H1 (cell line): ENCODE measurements around the gene MICU1. TPM values are rescaled to one million over a fixed set of nuclear protein-coding genes. Genes with fewer than 3 reads are reported as not detected.

Source experiments
- CTCF ChIA-PET: fragments of 300-600 bp; sonication (Branson Sonifier 250); formaldehyde crosslinking; loops from one replicate; lab custom pipeline; 2021; ENCODE audit not compliant: partially characterized antibody; lab: Charles Lee
- POLR2A ChIA-PET: fragments of 300-600 bp; sonication (Branson Sonifier 250); formaldehyde crosslinking; loops from one replicate; lab custom pipeline; 2021; ENCODE audit warnings: inconsistent platforms; ENCODE audit not compliant: partially characterized antibody; lab: Charles Lee
- DNase-seq, 2 experiments: peaks; one replicate each; pipeline versions ENCODE4 v3.0.0 to v3.0.0-alpha.2; 2010 to 2022; ENCODE audit warnings: low spot score in 2 of 2, low read depth in 1 of 2, mixed read lengths in 1 of 2
- FAIRE-seq: peaks from 2 replicates; lab custom pipeline; 2011; peaks lifted over from hg19 to GRCh38; lab: Jason Lieb, UNC
- H2AFZ ChIP-seq: 2 replicates; pipeline ENCODE4 v1.8.1; 2012; ENCODE audit warnings: low read length, inconsistent platforms
- H2AK5ac ChIP-seq: 2 replicates; pipeline ENCODE4 v1.6.1; 2013; ENCODE audit warnings: low read depth, low read length
- H2BK120ac ChIP-seq: replicated peaks from 2 replicates; pipeline ENCODE3; 2013; ENCODE audit warnings: low read depth, low read length, inconsistent platforms
- H2BK12ac ChIP-seq: 2 replicates; pipeline ENCODE4 v1.6.1; 2013; ENCODE audit warnings: low read depth, low read length
- H2BK15ac ChIP-seq: 2 replicates; pipeline ENCODE4 v1.6.1; 2013; ENCODE audit warnings: low read length
- H2BK20ac ChIP-seq: 2 replicates; pipeline ENCODE4 v1.6.1; 2013; ENCODE audit warnings: low read length
- H2BK5ac ChIP-seq: 2 replicates; pipeline ENCODE4 v1.6.1; 2013; ENCODE audit warnings: low read depth, low read length
- H3K14ac ChIP-seq: 2 replicates; pipeline ENCODE4 v1.6.1; 2013; ENCODE audit warnings: inconsistent platforms; ENCODE audit not compliant: insufficient read length
- H3K18ac ChIP-seq: 2 replicates; pipeline ENCODE4 v1.6.1; 2013; ENCODE audit warnings: low read length; ENCODE audit errors: extremely low read depth
- H3K23ac ChIP-seq: 2 replicates; pipeline ENCODE4 v1.6.1; 2013; ENCODE audit warnings: inconsistent platforms; ENCODE audit not compliant: insufficient read length
- H3K23me2 ChIP-seq: 2 replicates; pipeline ENCODE4 v1.6.1; 2013; ENCODE audit warnings: low read depth, low read length
- H3K27ac ChIP-seq: 2 replicates; pipeline ENCODE4 v1.6.1; 2011; ENCODE audit warnings: low read depth, low read length, inconsistent platforms
- H3K27me3 ChIP-seq, 4 experiments: replicated peaks in 1 of 4; 1 replicate in 1 of 4; 2 replicates in 3 of 4; pipeline versions ENCODE4 v1.6.1 to v1.8.1; 2011 to 2013; ENCODE audit warnings: low read length in 3 of 4, mild to moderate bottlenecking in 3 of 4, inconsistent platforms in 2 of 4, mixed read lengths in 2 of 4, moderate library complexity in 1 of 4; ENCODE audit not compliant: control insufficient read depth in 3 of 4, insufficient read depth in 3 of 4; ENCODE audit errors: extremely low read depth in 1 of 4
- H3K36me3 ChIP-seq, 4 experiments: 2 replicates each; pipeline versions ENCODE4 v1.6.1 to v1.8.1; 2011 to 2013; ENCODE audit warnings: mild to moderate bottlenecking in 4 of 4, low read length in 3 of 4, moderate library complexity in 2 of 4, control low read depth in 1 of 4, inconsistent platforms in 1 of 4; ENCODE audit not compliant: insufficient read depth in 4 of 4, control insufficient read depth in 2 of 4
- H3K4ac ChIP-seq: replicated peaks from 2 replicates; pipeline ENCODE3; 2013; ENCODE audit warnings: low read length, low read depth, mixed read lengths, inconsistent platforms; ENCODE audit not compliant: insufficient read length
- H3K4me1 ChIP-seq, 4 experiments: replicated peaks in 1 of 4; 1 replicate in 1 of 4; 2 replicates in 3 of 4; pipeline versions ENCODE4 v1.6.1 to v1.8.1; 2011 to 2013; ENCODE audit warnings: low read length in 3 of 4, inconsistent platforms in 2 of 4, mixed read lengths in 1 of 4; ENCODE audit not compliant: insufficient read depth in 4 of 4, control insufficient read depth in 3 of 4
- H3K4me2 ChIP-seq, 2 experiments: 2 replicates each; pipeline versions ENCODE4 v1.6.1 to v1.8.1; 2011 to 2013; ENCODE audit warnings: low read depth in 2 of 2, low read length in 2 of 2, control low read depth in 1 of 2, inconsistent platforms in 1 of 2, mild to moderate bottlenecking in 1 of 2; ENCODE audit not compliant: insufficient read depth in 1 of 2
- H3K4me3 ChIP-seq, 4 experiments: fragments of 200-600, 300-600 bp in 1 of 4; sonication (generic), shearing (Covaris generic), sonication (Bioruptor Twin) in 1 of 4; 2 replicates each; pipeline versions ENCODE4 v1.5.1 to v1.8.1; 2011 to 2016; ENCODE audit warnings: low read length in 4 of 4, low read depth in 3 of 4, control low read depth in 2 of 4, inconsistent platforms in 2 of 4, mild to moderate bottlenecking in 2 of 4, mixed read lengths in 1 of 4, moderate library complexity in 1 of 4; ENCODE audit not compliant: insufficient read depth in 2 of 4; ENCODE audit errors: extremely low read depth in 1 of 4
- H3K56ac ChIP-seq: replicated peaks from 2 replicates; pipeline ENCODE3; 2013; ENCODE audit warnings: low read depth, mild to moderate bottlenecking, mixed read lengths, low read length, inconsistent platforms; ENCODE audit not compliant: insufficient read length
- H3K79me1 ChIP-seq: 2 replicates; pipeline ENCODE4 v1.6.1; 2013; ENCODE audit warnings: low read depth, low read length, control low read depth
- H3K79me2 ChIP-seq, 2 experiments: 2 replicates each; pipeline versions ENCODE4 v1.6.1 to v1.8.1; 2012 to 2013; ENCODE audit warnings: low read length in 2 of 2, mild to moderate bottlenecking in 2 of 2, inconsistent platforms in 1 of 2; ENCODE audit not compliant: insufficient read depth in 2 of 2, control insufficient read depth in 1 of 2
- H3K9ac ChIP-seq, 4 experiments: replicated peaks in 1 of 4; 1 replicate in 1 of 4; 2 replicates in 3 of 4; pipeline versions ENCODE4 v1.6.1 to v1.8.1; 2011 to 2013; ENCODE audit warnings: low read depth in 3 of 4, low read length in 3 of 4, control low read depth in 2 of 4, mild to moderate bottlenecking in 2 of 4, moderate library complexity in 2 of 4, inconsistent platforms in 1 of 4; ENCODE audit errors: extremely low read depth in 1 of 4
- H3K9me3 ChIP-seq, 2 experiments: 2 replicates each; pipeline versions ENCODE4 v1.6.1 to v1.8.1; 2012 to 2013; ENCODE audit warnings: mild to moderate bottlenecking in 2 of 2, moderate library complexity in 2 of 2, control low read depth in 1 of 2, inconsistent platforms in 1 of 2, low read depth in 1 of 2, low read length in 1 of 2, mixed read lengths in 1 of 2; ENCODE audit not compliant: insufficient read depth in 2 of 2
- H4K20me1 ChIP-seq, 2 experiments: replicated peaks in 1 of 2; 2 replicates each; pipeline versions ENCODE3 to v1.8.1; 2011 to 2013; ENCODE audit warnings: inconsistent platforms in 2 of 2, low read length in 2 of 2, mild to moderate bottlenecking in 1 of 2; ENCODE audit not compliant: insufficient read depth in 2 of 2, control insufficient read depth in 1 of 2
- H4K5ac ChIP-seq: 2 replicates; pipeline ENCODE4 v1.6.1; 2013; ENCODE audit warnings: low read length, low read depth, mixed read lengths, inconsistent platforms; ENCODE audit not compliant: insufficient read length
- H4K8ac ChIP-seq: 2 replicates; pipeline ENCODE4 v1.8.0; 2013; ENCODE audit warnings: mild to moderate bottlenecking, moderate library complexity, low read length, inconsistent platforms; ENCODE audit not compliant: insufficient read depth; ENCODE audit errors: extremely low read depth
- H4K91ac ChIP-seq: replicated peaks from 2 replicates; pipeline ENCODE3; 2013; ENCODE audit warnings: low read length, mixed read lengths, inconsistent platforms; ENCODE audit not compliant: insufficient read length
- FOSL1 ChIP-seq: IDR thresholded peaks from 2 replicates; pipeline ENCODE4 v1.6.1; 2011; ENCODE audit warnings: mild to moderate bottlenecking, low read depth, low read length, moderate library complexity; ENCODE audit not compliant: insufficient read depth
- GABPA ChIP-seq: IDR thresholded peaks from 2 replicates; pipeline ENCODE4 v1.6.1; 2011; ENCODE audit warnings: mild to moderate bottlenecking, low read length, moderate library complexity, borderline replicate concordance; ENCODE audit not compliant: insufficient read depth
- GTF2F1 ChIP-seq: IDR thresholded peaks from 2 replicates; pipeline ENCODE4 v1.6.1; 2012; ENCODE audit warnings: low read depth, low read length, improper control_type of control experiment, borderline replicate concordance
- HDAC2 ChIP-seq, 2 experiments: fragments of 300-600 bp in 1 of 2; sonication (generic) in 1 of 2; IDR thresholded peaks; 2 replicates each; pipeline ENCODE4 v1.6.1; 2011 to 2012; ENCODE audit warnings: low read depth in 2 of 2, low read length in 2 of 2, mild to moderate bottlenecking in 2 of 2, moderate library complexity in 2 of 2, borderline replicate concordance in 1 of 2, inconsistent platforms in 1 of 2
- JUN ChIP-seq: IDR thresholded peaks from 2 replicates; pipeline ENCODE4 v1.6.1; 2011; ENCODE audit warnings: low read depth, mild to moderate bottlenecking, improper control_type of control experiment, low read length
- KDM4A ChIP-seq: IDR thresholded peaks from one replicate; pipeline ENCODE4 v1.7.1; 2012; ENCODE audit warnings: low read depth, mild to moderate bottlenecking, moderate library complexity, low read length, inconsistent platforms; ENCODE audit not compliant: severe bottlenecking
- PHF8 ChIP-seq: fragments of 200-600 bp; sonication (generic); conservative IDR thresholded peaks from 2 replicates; pipeline ENCODE4 v1.7.1; 2012; ENCODE audit warnings: low read depth, mild to moderate bottlenecking, inconsistent platforms, low read length, moderate library complexity
- POLR2A ChIP-seq, 2 experiments: IDR thresholded peaks; 1 replicate in 1 of 2; 2 replicates in 1 of 2; pipeline ENCODE4 v1.6.1; 2011; ENCODE audit warnings: low read depth in 2 of 2, low read length in 2 of 2, mild to moderate bottlenecking in 2 of 2; ENCODE audit errors: control extremely low read depth in 1 of 2
- RAD21 ChIP-seq, 2 experiments: IDR thresholded peaks in 1 of 2; conservative IDR thresholded peaks in 1 of 2; 2 replicates each; pipeline ENCODE4 v1.6.1; 2011; ENCODE audit warnings: low read depth in 2 of 2, low read length in 2 of 2, improper control_type of control experiment in 1 of 2, inconsistent platforms in 1 of 2, mild to moderate bottlenecking in 1 of 2, moderate library complexity in 1 of 2
- SAP30 ChIP-seq: fragments of 300-600 bp; sonication (generic); IDR thresholded peaks from 2 replicates; pipeline ENCODE4 v1.7.1; 2012; ENCODE audit warnings: low read length, moderate library complexity, mild to moderate bottlenecking, inconsistent platforms; ENCODE audit not compliant: insufficient read depth, insufficient replicate concordance
- SIX5 ChIP-seq: IDR thresholded peaks from 2 replicates; pipeline ENCODE4 v1.6.1; 2011; ENCODE audit warnings: mild to moderate bottlenecking, low read depth, low read length
- ZNF274 ChIP-seq: IDR thresholded peaks from 2 replicates; pipeline ENCODE4 v1.7.0; 2012; ENCODE audit warnings: low read length, borderline replicate concordance; ENCODE audit errors: extremely low read depth
- WGBS, 2 experiments: shearing (Covaris generic) in 1 of 2; methylation state at CpG; one replicate each; pipeline versions ENCODE4 v1.1.6 to v1.1.7; 2013 to 2015; ENCODE audit warnings: low lambda C conversion rate in 2 of 2, mixed read lengths in 2 of 2, inconsistent platforms in 1 of 2, low coverage in 1 of 2, missing lambda C conversion rate in 1 of 2; ENCODE audit not compliant: insufficient replicate concordance in 2 of 2, insufficient coverage in 1 of 2, insufficient read length in 1 of 2; ENCODE audit errors: extremely low coverage in 1 of 2, missing lambda C conversion rate in 1 of 2; 5-methylcytosine and 5-hydroxymethylcytosine counted together
- polyA plus RNA-seq, 7 experiments: library from polyadenylated mRNA; depleted of rRNA in 3 of 7; stranded (reverse) in 5 of 7; unstranded in 2 of 7; fragments of >200 nt in 5 of 7; fragments of 200-250 nt in 2 of 7; gene quantifications; 1 replicate in 5 of 7; 2 replicates in 1 of 7; 4 replicates in 1 of 7; pipeline versions ENCODE4 v1.2.1 to v1.2.3, GENCODE V29; 2011 to 2013; ENCODE audit warnings: missing spikeins in 2 of 7, mixed read lengths in 2 of 7
- total RNA-seq: library from RNA; stranded (reverse); fragmentation: NEBNext Ultra II Directional; extraction: Animal tissue kit (Norgen Biotek cat#: 25700); gene quantifications from 2 replicates; pipeline ENCODE4 v1.2.1, GENCODE V29; 2021

The MICU1 gene
- total and polyA plus RNA-seq, 2 of the 8 experiments (the other 6 are each of a cell fraction or from before 2014, with no cell fraction given): 18.0 to 36.7 TPM

DNA sequence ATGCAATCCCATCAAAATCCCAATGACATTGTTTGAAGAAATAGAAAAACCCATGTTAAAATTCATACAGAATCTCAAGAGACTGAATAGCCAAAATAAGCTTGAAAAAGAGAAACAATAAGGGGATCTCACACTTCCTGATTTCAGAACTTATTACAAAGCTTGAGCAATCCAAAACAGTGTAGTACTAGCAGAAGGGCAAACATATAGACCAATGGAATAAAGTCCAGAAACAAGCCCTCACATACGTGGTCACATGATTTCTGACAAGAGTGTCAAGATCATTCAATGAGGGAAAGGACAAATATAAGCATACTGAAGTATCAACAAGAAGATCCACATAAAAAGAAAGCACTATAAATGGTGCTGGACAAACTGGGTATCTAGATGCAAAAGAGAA is 31.9 kb downstream of the MICU1 start:
- Histone ChIP-seq H2BK15ac (no peak overlapping the region), H4K91ac (no peak overlapping the region), H2BK12ac (no peak overlapping the region), H3K27me3 (no peaks in the 10 kb centered on the region), H3K36me3 (no peaks in the 10 kb centered on the region), H3K4me2 (no peak overlapping the region), H2BK5ac (no peak overlapping the region), H4K8ac (no peak overlapping the region), H3K4ac (no peak overlapping the region), H2BK20ac (no peak overlapping the region), H4K5ac (no peak overlapping the region), H3K23ac (no peak overlapping the region), H2AK5ac (no peak overlapping the region), H3K56ac (no peak overlapping the region), H3K4me1 (no peaks in the 10 kb centered on the region), H3K79me1 (no peaks in the 10 kb centered on the region), H3K18ac (no peak overlapping the region), H3K79me2 (peaks cover 0 to 35% of the 10 kb centered on the region in 2 experiments; a peak in 2 of 4 replicates), H3K9me3 (no peaks in the 10 kb centered on the region), H3K4me3 (no peak overlapping the region), H4K20me1 (peaks cover 0 to 2% of the 10 kb centered on the region in 2 experiments), H3K9ac (no peak overlapping the region), H2AFZ (no peak overlapping the region), H3K14ac (no peak overlapping the region), H2BK120ac (no peak overlapping the region), H3K23me2 (no peaks in the 10 kb centered on the region), H3K27ac (no peak overlapping the region)
- POLR2A ChIA-PET: no interaction called here
- WGBS, 2 experiments: 84% methylated on average over 1 of the region's 1 CpG; no CpG with 5 or more reads in 1 of the 2 experiments
- DNase-seq (no peak), FAIRE-seq (no peak)
- CTCF ChIA-PET: no interaction called here
- no peak for TF ChIP-seq FOSL1
- TF ChIP-seq RAD21 (IDR thresholded peaks at IDR 0.05 in 1 of 2, conservative IDR thresholded peaks at IDR 0.05 in 1 of 2; ENCODE audit: low read depth in 2 of 2, low read length in 2 of 2): no peak
- TF ChIP-seq GTF2F1: no peak
- no peak for TF ChIP-seq SAP30
- TF ChIP-seq GABPA: no peak
- TF ChIP-seq POLR2A (IDR thresholded peaks at IDR 0.05; ENCODE audit: control extremely low read depth in 1 of 2, low read depth in 2 of 2, low read length in 2 of 2): no peak
- TF ChIP-seq JUN: no peak
- TF ChIP-seq ZNF274: no peak
- no peak for TF ChIP-seq SIX5
- no peak for TF ChIP-seq PHF8
- TF ChIP-seq KDM4A: no peak
- no peak for TF ChIP-seq HDAC2 (IDR thresholded peaks at IDR 0.05; ENCODE audit: borderline replicate concordance in 1 of 2, low read depth in 2 of 2, low read length in 2 of 2)
